Measurements from ENCODE around the gene GLTP.

The GLTP gene

DNA sequence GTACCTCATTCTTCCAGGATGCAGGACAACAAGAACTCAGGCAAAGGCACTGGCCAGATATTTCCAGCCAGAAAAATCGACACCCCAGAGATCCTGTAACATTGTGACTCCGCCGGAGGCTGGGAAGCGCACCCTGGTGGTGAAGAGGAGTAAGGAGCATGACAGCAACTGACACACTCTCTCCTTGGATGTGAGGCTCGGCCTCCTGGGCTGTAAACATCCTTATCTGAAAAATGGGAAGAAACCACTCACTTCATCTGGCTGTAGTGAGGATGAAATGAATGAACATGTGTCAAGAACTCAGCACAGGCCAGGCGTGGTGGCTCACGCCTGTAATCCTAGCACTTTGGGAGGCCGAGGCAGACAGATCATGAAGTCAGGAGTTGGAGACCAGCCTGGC lies 47.3 kb upstream of the GLTP start:
- Histone ChIP-seq H4K20me1 (ENCODE audit: insufficient read depth, low read length) (no peaks in the 10 kb centered on the region), H2AFZ (ENCODE audit: low read length) (no peak overlapping the region), H3K36me3 (replicated peaks; ENCODE audit: insufficient read depth, low read length) (no peaks in the 10 kb centered on the region), H3K9me3 (replicated peaks; ENCODE audit: insufficient read depth, low read length) (no peaks in the 10 kb centered on the region), H3K27me3 (replicated peaks; ENCODE audit: insufficient read depth, low read length) (no peaks in the 10 kb centered on the region), H3K79me2 (ENCODE audit: low read length) (no peaks in the 10 kb centered on the region), H3K4me1 (ENCODE audit: low read length) (no peaks in the 10 kb centered on the region), H3F3A (ENCODE audit: insufficient read depth, low read length) (no peaks in the 10 kb centered on the region), H3K9ac (ENCODE audit: low read length) (no peak overlapping the region), H3K27ac (ENCODE audit: low read length) (no peak overlapping the region), H3K4me3 (ENCODE audit: low read length) (no peak overlapping the region), H3K4me2 (ENCODE audit: low read depth, low read length) (no peak overlapping the region), H3K9me2 (replicated peaks; ENCODE audit: insufficient read depth, low read length) (no peaks in the 10 kb centered on the region)
- DNase-seq, result no peak
- TF ChIP-seq, protein P1, sequence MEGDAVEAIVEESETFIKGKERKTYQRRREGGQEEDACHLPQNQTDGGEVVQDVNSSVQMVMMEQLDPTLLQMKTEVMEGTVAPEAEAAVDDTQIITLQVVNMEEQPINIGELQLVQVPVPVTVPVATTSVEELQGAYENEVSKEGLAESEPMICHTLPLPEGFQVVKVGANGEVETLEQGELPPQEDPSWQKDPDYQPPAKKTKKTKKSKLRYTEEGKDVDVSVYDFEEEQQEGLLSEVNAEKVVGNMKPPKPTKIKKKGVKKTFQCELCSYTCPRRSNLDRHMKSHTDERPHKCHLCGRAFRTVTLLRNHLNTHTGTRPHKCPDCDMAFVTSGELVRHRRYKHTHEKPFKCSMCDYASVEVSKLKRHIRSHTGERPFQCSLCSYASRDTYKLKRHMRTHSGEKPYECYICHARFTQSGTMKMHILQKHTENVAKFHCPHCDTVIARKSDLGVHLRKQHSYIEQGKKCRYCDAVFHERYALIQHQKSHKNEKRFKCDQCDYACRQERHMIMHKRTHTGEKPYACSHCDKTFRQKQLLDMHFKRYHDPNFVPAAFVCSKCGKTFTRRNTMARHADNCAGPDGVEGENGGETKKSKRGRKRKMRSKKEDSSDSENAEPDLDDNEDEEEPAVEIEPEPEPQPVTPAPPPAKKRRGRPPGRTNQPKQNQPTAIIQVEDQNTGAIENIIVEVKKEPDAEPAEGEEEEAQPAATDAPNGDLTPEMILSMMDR (IDR thresholded peaks at IDR 0.05; ENCODE audit: low read length), result peak; percentile 51
- TF ChIP-seq EZH2 (optimal IDR thresholded peaks at IDR 0.05; ENCODE audit: low read depth, low read length), result no peak

- no peaks in the 10 kb centered on the region for H3K36me3 ChIP-seq (replicated peaks; ENCODE audit: insufficient read depth, low read length)
- H2AFZ ChIP-seq (ENCODE audit: low read length), result no peak overlapping the region
- H3K27me3 ChIP-seq (replicated peaks; ENCODE audit: insufficient read depth, low read length), result no peaks in the 10 kb centered on the region
- no peaks in the 10 kb centered on the region for H4K20me1 ChIP-seq (ENCODE audit: insufficient read depth, low read length)
- TF ChIP-seq, protein P1 (IDR thresholded peaks at IDR 0.05; ENCODE audit: low read length), result no peak
- no peak for TF ChIP-seq EZH2 (optimal IDR thresholded peaks at IDR 0.05; ENCODE audit: low read depth, low read length)
- no peak for TF ChIP-seq EZH2phosphoT487 (IDR thresholded peaks at IDR 0.05; ENCODE audit: low read length)
- H3K9me2 ChIP-seq (replicated peaks; ENCODE audit: insufficient read depth, low read length), result no peaks in the 10 kb centered on the region
- no peak for DNase-seq
- no peak overlapping the region for H3K9ac ChIP-seq (ENCODE audit: low read length)
- H3K9me3 ChIP-seq (replicated peaks; ENCODE audit: insufficient read depth, low read length), result no peaks in the 10 kb centered on the region
- no peaks in the 10 kb centered on the region for H3K4me1 ChIP-seq (ENCODE audit: low read length)
- no peaks in the 10 kb centered on the region for H3F3A ChIP-seq (ENCODE audit: insufficient read depth, low read length)
- no peak overlapping the region for H3K4me2 ChIP-seq (ENCODE audit: low read depth, low read length)
- no peak overlapping the region for H3K27ac ChIP-seq (ENCODE audit: low read length)
- H3K4me3 ChIP-seq (ENCODE audit: low read length), result no peak overlapping the region
- H3K79me2 ChIP-seq (ENCODE audit: low read length), result no peaks in the 10 kb centered on the region
Observed at GRCh38 chr12:109926488-109927210, 46.3 kb upstream of the GLTP start.

DNA sequence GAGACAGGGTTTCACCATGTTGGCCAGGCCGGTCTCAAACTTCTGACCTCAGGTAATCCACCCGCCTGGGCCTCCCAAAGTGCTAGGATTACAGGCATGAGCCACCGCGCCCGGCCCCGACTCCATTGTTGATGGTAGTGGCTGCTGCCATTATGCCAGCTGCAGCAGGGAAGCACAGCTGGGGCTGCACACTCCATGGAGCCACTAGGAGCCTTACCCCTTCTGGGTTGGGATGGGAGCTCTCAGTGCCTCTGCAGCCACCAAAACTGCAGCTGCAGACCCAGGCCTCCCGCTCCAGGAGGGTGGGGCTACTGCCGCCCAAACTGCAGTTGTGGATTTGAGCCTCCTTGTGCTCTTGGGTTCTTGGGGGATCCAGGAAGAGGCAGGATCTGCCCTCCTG lies 45.7 kb upstream of the GLTP start:
- no peak for DNase-seq
- H3K9ac ChIP-seq (ENCODE audit: low read length), result no peak overlapping the region
- TF ChIP-seq EZH2phosphoT487 (IDR thresholded peaks at IDR 0.05; ENCODE audit: low read length), result no peak
- TF ChIP-seq, protein P1 (IDR thresholded peaks at IDR 0.05; ENCODE audit: low read length), result no peak
- no peak for TF ChIP-seq EZH2 (optimal IDR thresholded peaks at IDR 0.05; ENCODE audit: low read depth, low read length)
- no peaks in the 10 kb centered on the region for H3F3A ChIP-seq (ENCODE audit: insufficient read depth, low read length)
- H3K27me3 ChIP-seq (replicated peaks; ENCODE audit: insufficient read depth, low read length), result no peaks in the 10 kb centered on the region
- no peak overlapping the region for H2AFZ ChIP-seq (ENCODE audit: low read length)
- H3K27ac ChIP-seq (ENCODE audit: low read length), result no peak overlapping the region
- no peaks in the 10 kb centered on the region for H3K4me1 ChIP-seq (ENCODE audit: low read length)
- no peaks in the 10 kb centered on the region for H3K79me2 ChIP-seq (ENCODE audit: low read length)
- no peaks in the 10 kb centered on the region for H3K9me2 ChIP-seq (replicated peaks; ENCODE audit: insufficient read depth, low read length)
- H3K4me3 ChIP-seq (ENCODE audit: low read length), result no peak overlapping the region
- no peak overlapping the region for H3K4me2 ChIP-seq (ENCODE audit: low read depth, low read length)
- H4K20me1 ChIP-seq (ENCODE audit: insufficient read depth, low read length), result no peaks in the 10 kb centered on the region
- H3K9me3 ChIP-seq (replicated peaks; ENCODE audit: insufficient read depth, low read length), result no peaks in the 10 kb centered on the region
- H3K36me3 ChIP-seq (replicated peaks; ENCODE audit: insufficient read depth, low read length), result no peaks in the 10 kb centered on the region

Data from MM.1S (cell line).